A549 (cell line): ENCODE results near the gene SINHCAF. TPM values are rescaled to one million over a fixed set of nuclear protein-coding genes. Genes with fewer than 3 reads are reported as not detected.

Experiments used
- ATAC-seq, 2 experiments: fragments of 200-7000 bp in 1 of 2; fragments of >200 bp in 1 of 2; cut with Nextera tagmentation in 1 of 2; cut with Tn5 transposase in 1 of 2; 3 replicates each; pipeline versions ENCODE4 v1.8.0 to v1.9.1; 2018 to 2020; ENCODE audit warnings: mild to moderate bottlenecking in 1 of 2, moderate library complexity in 1 of 2
- CTCF ChIA-PET: fragments of 300-600 bp; sonication (Branson Sonifier 250); formaldehyde crosslinking; extraction: SDS; loops from one replicate; lab custom pipeline; 2021; ENCODE audit warnings: antibody characterized with exemption, inconsistent platforms; lab: Yijun Ruan, JAX
- POLR2A ChIA-PET: fragments of 350-600 bp; formaldehyde crosslinking; extraction: SDS; loops from one replicate; lab custom pipeline; 2021; ENCODE audit warnings: antibody characterized with exemption, inconsistent platforms; lab: Yijun Ruan, JAX
- DNase-seq, 2 experiments: peaks; one replicate each; pipeline versions ENCODE4 v3.0.0 to v3.0.0-alpha.2; 2011 to 2016; ENCODE audit warnings: low read depth in 1 of 2, low spot score in 1 of 2
- FAIRE-seq: peaks from 2 replicates; lab custom pipeline; 2011; peaks lifted over from hg19 to GRCh38; lab: Jason Lieb, UNC
- H3K27ac ChIP-seq, 2 experiments: fragments of >200 bp; sonication (Bioruptor Twin); formaldehyde crosslinking; 3 replicates each; pipeline ENCODE4 v1.5.1; 2016 to 2017
- H3K4me1 ChIP-seq: fragments of >200 bp; sonication (Bioruptor Twin); formaldehyde crosslinking; 3 replicates; pipeline ENCODE4 v1.6.1; 2016
- H3K4me2 ChIP-seq: fragments of >200 bp; sonication (Bioruptor Twin); formaldehyde crosslinking; 3 replicates; pipeline ENCODE4 v1.6.1; 2016
- H3K4me3 ChIP-seq: fragments of >200 bp; sonication (Bioruptor Twin); formaldehyde crosslinking; 3 replicates; pipeline ENCODE4 v1.5.1; 2016
- H3K9me3 ChIP-seq: fragments of >200 bp; sonication (Bioruptor Twin); formaldehyde crosslinking; 3 replicates; pipeline ENCODE4 v1.6.1; 2016
- ATOH8 ChIP-seq: fragments of 250-450 bp; sonication (Bioruptor Pico); IDR thresholded peaks from 2 replicates; pipeline ENCODE4 v1.5.0; 2020; ENCODE audit warnings: low read depth, mild to moderate bottlenecking, moderate library complexity
- BCL3 ChIP-seq: fragments of >200 bp; sonication (Bioruptor Twin); formaldehyde crosslinking; IDR thresholded peaks from 3 replicates; pipeline ENCODE4 v1.6.1; 2016
- CBX2 ChIP-seq: fragments of 200-600 bp; sonication (generic); IDR thresholded peaks from 2 replicates; pipeline ENCODE4 v1.6.1; 2016; ENCODE audit warnings: low read depth, mild to moderate bottlenecking, borderline replicate concordance
- EHF ChIP-seq: fragments of 250-450 bp; sonication (Bioruptor Pico); IDR thresholded peaks from 2 replicates; pipeline ENCODE4 v1.5.0; 2020; ENCODE audit warnings: mild to moderate bottlenecking
- EHMT2 ChIP-seq: fragments of 200-600 bp; sonication (generic); IDR thresholded peaks from 2 replicates; pipeline ENCODE4 v1.6.1; 2016; ENCODE audit warnings: antibody characterized with exemption, low read depth, mild to moderate bottlenecking, moderate library complexity
- ESRRA ChIP-seq: fragments of 150-350 bp; IDR thresholded peaks from 2 replicates; pipeline ENCODE4 v1.6.1; 2014; ENCODE audit warnings: mild to moderate bottlenecking, low read length, borderline replicate concordance
- FOSL2 ChIP-seq, 2 experiments: fragments of 450-650 bp in 1 of 2; fragments of >200 bp in 1 of 2; sonication (Bioruptor Twin) in 1 of 2; formaldehyde crosslinking; IDR thresholded peaks; 2 replicates each; pipeline versions ENCODE4 v1.5.0 to v1.6.1; 2016 to 2020; ENCODE audit warnings: mild to moderate bottlenecking in 1 of 2, moderate library complexity in 1 of 2
- GATA3 ChIP-seq: IDR thresholded peaks from 2 replicates; pipeline ENCODE4 v1.6.1; 2012; ENCODE audit warnings: borderline replicate concordance
- HES2 ChIP-seq: fragments of >200 bp; sonication (Bioruptor Twin); formaldehyde crosslinking; IDR thresholded peaks from 2 replicates; pipeline ENCODE4 v1.6.1; 2016
- HEYL ChIP-seq: fragments of 250-450 bp; sonication (Bioruptor Pico); IDR thresholded peaks from 2 replicates; pipeline ENCODE4 v1.8.0; 2021; ENCODE audit warnings: mild to moderate bottlenecking, moderate library complexity
- HOXA7 ChIP-seq: fragments of 250-450 bp; sonication (Bioruptor Pico); IDR thresholded peaks from 2 replicates; pipeline ENCODE4 v1.5.0; 2020; ENCODE audit warnings: mild to moderate bottlenecking, moderate library complexity
- KDM1A ChIP-seq: fragments of 200-600 bp; sonication (generic); IDR thresholded peaks from 2 replicates; pipeline ENCODE4 v1.6.1; 2016; ENCODE audit warnings: low read depth, mild to moderate bottlenecking
- KDM5A ChIP-seq: fragments of 200-600 bp; sonication (generic); IDR thresholded peaks from 2 replicates; pipeline ENCODE4 v1.6.1; 2016; ENCODE audit warnings: antibody characterized with exemption, mild to moderate bottlenecking
- MAX ChIP-seq: IDR thresholded peaks from 2 replicates; pipeline ENCODE4 v1.6.1; 2012
- NPAS2 ChIP-seq: fragments of 250-450 bp; sonication (Bioruptor Pico); IDR thresholded peaks from 2 replicates; pipeline ENCODE4 v1.8.0; 2022; ENCODE audit warnings: mild to moderate bottlenecking, moderate library complexity, borderline replicate concordance
- POLR2A ChIP-seq: IDR thresholded peaks from 2 replicates; pipeline ENCODE4 v1.6.1; 2012; ENCODE audit warnings: mild to moderate bottlenecking, low read length
- RAD21 ChIP-seq, 2 experiments: fragments of >200 bp in 1 of 2; sonication (Bioruptor Twin) in 1 of 2; formaldehyde crosslinking in 1 of 2; IDR thresholded peaks in 1 of 2; conservative IDR thresholded peaks in 1 of 2; 2 replicates in 1 of 2; 3 replicates in 1 of 2; pipeline ENCODE4 v1.6.1; 2012 to 2018; ENCODE audit warnings: inconsistent platforms in 1 of 2
- SMC3 ChIP-seq: fragments of >200 bp; sonication (Bioruptor Twin); formaldehyde crosslinking; IDR thresholded peaks from 3 replicates; pipeline ENCODE4 v1.6.1; 2018; ENCODE audit warnings: inconsistent platforms
- SREBF2 ChIP-seq: fragments of 450-650 bp; IDR thresholded peaks from 2 replicates; pipeline ENCODE4 v1.6.1; 2014; ENCODE audit warnings: mild to moderate bottlenecking, moderate library complexity
- ZSCAN20 ChIP-seq: fragments of 250-450 bp; sonication (Bioruptor Pico); IDR thresholded peaks from 2 replicates; pipeline ENCODE4 v1.8.0; 2022; ENCODE audit warnings: mild to moderate bottlenecking, moderate library complexity
- WGBS: methylation state at CpG from one replicate; pipeline ENCODE4 v1.1.6; 2017; ENCODE audit errors: missing lambda C conversion rate; 5-methylcytosine and 5-hydroxymethylcytosine counted together
- polyA plus RNA-seq, 4 experiments: library from polyadenylated mRNA; depleted of rRNA in 3 of 4; stranded (reverse); fragments of >200 nt; fragmentation: RNase III in 1 of 4; extraction: RNeasy Plus Mini Kit Qiagen cat#74134 plus additional on column Dnase treatment in 1 of 4; gene quantifications; 2 replicates in 3 of 4; 3 replicates in 1 of 4; pipeline ENCODE4 v1.2.3, GENCODE V29; 2011 to 2017

SINHCAF gene
- polyA plus RNA-seq, 2 of the 4 experiments (the other 2 are of a cell fraction) = 38.8 to 106 TPM

- CTCF ChIA-PET = interaction anchor here (0.5 to 1.5 kb wide), 2 partner anchors 38 to 66 kb away, joined by 3 to 4 read pairs; no protein-coding TSS in a partner anchor
- TF ChIP-seq SREBF2 (no peak), SMC3 (no peak), HOXA7 (CRISPR knock-in tag) (no peak), ESRRA (no peak), NPAS2 (no peak), EHMT2 (no peak)
- TF ChIP-seq, all 56 proteins: peak for 0
- no peak for DNase-seq
- no peak for FAIRE-seq
- POLR2A ChIA-PET = interaction anchor here (2.3 kb wide), 1 partner anchor 11 kb away, joined by 7 read pairs; no protein-coding TSS in a partner anchor
- no peak overlapping the region for H3K4me2 ChIP-seq
- no peak overlapping the region for H3K27ac ChIP-seq
- ATAC-seq = no peak
- no peaks in the 10 kb centered on the region for H3K4me1 ChIP-seq
- no peaks in the 10 kb centered on the region for H3K9me3 ChIP-seq
- no peak overlapping the region for H3K4me3 ChIP-seq
- 75% methylated on average over 4 of the region's 4 CpGs for WGBS
Measured at GRCh38 chr12:31337952-31338351, 12.0 kb upstream of the SINHCAF start.

- CTCF ChIA-PET = interaction anchor here (0.8 kb wide), 1 partner anchor 14 kb away, joined by 3 read pairs; no protein-coding TSS in a partner anchor
- WGBS = 44% methylated on average over 4 of the region's 4 CpGs
- no peak for ATAC-seq
- TF ChIP-seq BCL3 = no peak
- no peak for TF ChIP-seq ZSCAN20 (CRISPR knock-in tag)
- no peak for TF ChIP-seq FOSL2 (IDR thresholded peaks at IDR 0.05)
- no peak for TF ChIP-seq FOSL2 (CRISPR knock-in tag; IDR thresholded peaks at IDR 0.05)
- no peak for TF ChIP-seq SMC3
- TF ChIP-seq ATOH8 (CRISPR knock-in tag) = no peak
- TF ChIP-seq HES2 = no peak
- TF ChIP-seq EHF (CRISPR knock-in tag) = no peak
- TF ChIP-seq CBX2 = no peak
- no peak for TF ChIP-seq EHMT2
- TF ChIP-seq HEYL (CRISPR knock-in tag) = no peak
- TF ChIP-seq KDM1A = no peak
- no peak for TF ChIP-seq POLR2A
- no peak for TF ChIP-seq RAD21 (conservative IDR thresholded peaks at IDR 0.05 in 1 of 2, IDR thresholded peaks at IDR 0.05 in 1 of 2)
- TF ChIP-seq KDM5A = no peak
- no peak for TF ChIP-seq MAX
- TF ChIP-seq GATA3 = no peak
- TF ChIP-seq, all 56 proteins: peak for 0
- Histone ChIP-seq H3K9me3 (no peaks in the 10 kb centered on the region), H3K4me1 (peaks cover 7% of the 10 kb centered on the region; the same call in 1 of the 3 replicates), H3K27ac (no peak overlapping the region), H3K4me3 (no peak overlapping the region), H3K4me2 (no peak overlapping the region)
- POLR2A ChIA-PET = no interaction called here
- FAIRE-seq (no peak), DNase-seq (no peak)
Measured at GRCh38 chr12:31331242-31331641, 5.3 kb upstream of the SINHCAF start.
